H1 (cell line): Measurements from ENCODE around the gene XPO1.

Source experiments
- CBX8 ChIP-seq: fragments of 300-800, 300-1000 bp; sonication (generic); IDR thresholded peaks from 2 replicates; pipeline ENCODE4 v1.7.1; 2016; ENCODE audit warnings: low read depth, low read length, borderline replicate concordance
- EP300 ChIP-seq, 2 experiments: IDR thresholded peaks; 1 replicate in 1 of 2; 2 replicates in 1 of 2; pipeline ENCODE4 v1.6.1; 2011 to 2012; ENCODE audit warnings: low read depth in 2 of 2, low read length in 2 of 2, mild to moderate bottlenecking in 2 of 2, borderline replicate concordance in 1 of 2, inconsistent platforms in 1 of 2, moderate library complexity in 1 of 2
- EZH2 ChIP-seq: fragments of 200-600 bp; sonication (generic); IDR thresholded peaks from 2 replicates; pipeline ENCODE4 v1.7.1; 2012; ENCODE audit warnings: low read depth, mild to moderate bottlenecking, moderate library complexity, low read length, inconsistent platforms; ENCODE audit not compliant: severe bottlenecking
- GABPA ChIP-seq: IDR thresholded peaks from 2 replicates; pipeline ENCODE4 v1.6.1; 2011; ENCODE audit warnings: mild to moderate bottlenecking, low read length, moderate library complexity, borderline replicate concordance; ENCODE audit not compliant: insufficient read depth
- HDAC6 ChIP-seq: IDR thresholded peaks from one replicate; pipeline ENCODE4 v1.7.1; 2012; ENCODE audit warnings: low read depth, mild to moderate bottlenecking, inconsistent platforms, low read length, moderate library complexity
- POLR2A ChIP-seq, 2 experiments: IDR thresholded peaks; 1 replicate in 1 of 2; 2 replicates in 1 of 2; pipeline ENCODE4 v1.6.1; 2011; ENCODE audit warnings: low read depth in 2 of 2, low read length in 2 of 2, mild to moderate bottlenecking in 2 of 2; ENCODE audit errors: control extremely low read depth in 1 of 2
- POLR2AphosphoS5 ChIP-seq: IDR thresholded peaks from 2 replicates; pipeline ENCODE4 v1.6.1; 2011; ENCODE audit warnings: low read depth, low read length
- POU5F1 ChIP-seq: IDR thresholded peaks from 2 replicates; pipeline ENCODE4 v1.6.1; 2011; ENCODE audit warnings: low read depth, mild to moderate bottlenecking, low read length, moderate library complexity
- RAD21 ChIP-seq, 2 experiments: IDR thresholded peaks in 1 of 2; conservative IDR thresholded peaks in 1 of 2; 2 replicates each; pipeline ENCODE4 v1.6.1; 2011; ENCODE audit warnings: low read depth in 2 of 2, low read length in 2 of 2, improper control_type of control experiment in 1 of 2, inconsistent platforms in 1 of 2, mild to moderate bottlenecking in 1 of 2, moderate library complexity in 1 of 2
- TAF1 ChIP-seq: IDR thresholded peaks from 2 replicates; pipeline ENCODE4 v1.6.1; 2011; ENCODE audit warnings: mild to moderate bottlenecking, low read depth, low read length
- TF ChIP-seq, protein P1 (sequence below): IDR thresholded peaks from 2 replicates; pipeline ENCODE4 v1.6.1; 2012; ENCODE audit warnings: low read length, inconsistent platforms
- TF ChIP-seq, protein P2 (sequence below): IDR thresholded peaks from 2 replicates; pipeline ENCODE4 v1.6.1; 2012; ENCODE audit warnings: inconsistent platforms
- TF ChIP-seq, protein P3 (sequence below): IDR thresholded peaks from 2 replicates; pipeline ENCODE4 v1.6.1; 2012; ENCODE audit warnings: inconsistent platforms
- TF ChIP-seq, protein P4 (sequence below), 3 experiments: IDR thresholded peaks; 1 replicate in 2 of 3; 2 replicates in 1 of 3; pipeline versions ENCODE4 v1.5.1 to v1.6.1; 2011; ENCODE audit warnings: low read length in 3 of 3, mild to moderate bottlenecking in 3 of 3, inconsistent platforms in 2 of 3, low read depth in 1 of 3, moderate library complexity in 1 of 3; ENCODE audit not compliant: insufficient read depth in 1 of 3; ENCODE audit errors: control extremely low read depth in 1 of 3

DNA sequence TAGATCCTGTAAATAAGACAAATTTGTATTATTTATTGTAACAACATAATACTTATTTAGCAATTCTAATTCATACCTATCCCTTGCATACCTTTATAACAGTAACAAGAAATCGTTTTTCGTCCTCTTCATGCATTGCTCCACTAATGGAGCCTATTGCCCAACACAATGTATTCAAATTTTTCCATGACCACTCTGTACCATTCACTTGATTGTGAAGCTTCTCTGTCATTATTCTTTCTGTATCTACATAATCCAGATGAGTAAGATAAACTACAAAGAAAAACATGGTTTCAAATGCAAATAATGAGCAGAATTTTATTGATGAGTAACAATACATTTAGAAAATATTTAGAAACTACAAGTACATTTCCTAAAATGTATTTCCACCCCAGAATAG, 45.7 kb downstream of the XPO1 start:
- TF ChIP-seq POLR2A (IDR thresholded peaks at IDR 0.05; ENCODE audit: control extremely low read depth in 1 of 2, low read depth in 2 of 2, low read length in 2 of 2): no peak
- TF ChIP-seq, protein P1, sequence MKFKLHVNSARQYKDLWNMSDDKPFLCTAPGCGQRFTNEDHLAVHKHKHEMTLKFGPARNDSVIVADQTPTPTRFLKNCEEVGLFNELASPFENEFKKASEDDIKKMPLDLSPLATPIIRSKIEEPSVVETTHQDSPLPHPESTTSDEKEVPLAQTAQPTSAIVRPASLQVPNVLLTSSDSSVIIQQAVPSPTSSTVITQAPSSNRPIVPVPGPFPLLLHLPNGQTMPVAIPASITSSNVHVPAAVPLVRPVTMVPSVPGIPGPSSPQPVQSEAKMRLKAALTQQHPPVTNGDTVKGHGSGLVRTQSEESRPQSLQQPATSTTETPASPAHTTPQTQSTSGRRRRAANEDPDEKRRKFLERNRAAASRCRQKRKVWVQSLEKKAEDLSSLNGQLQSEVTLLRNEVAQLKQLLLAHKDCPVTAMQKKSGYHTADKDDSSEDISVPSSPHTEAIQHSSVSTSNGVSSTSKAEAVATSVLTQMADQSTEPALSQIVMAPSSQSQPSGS: no peak
- TF ChIP-seq, protein P2, sequence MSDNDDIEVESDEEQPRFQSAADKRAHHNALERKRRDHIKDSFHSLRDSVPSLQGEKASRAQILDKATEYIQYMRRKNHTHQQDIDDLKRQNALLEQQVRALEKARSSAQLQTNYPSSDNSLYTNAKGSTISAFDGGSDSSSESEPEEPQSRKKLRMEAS: no peak
- TF ChIP-seq, protein P3, sequence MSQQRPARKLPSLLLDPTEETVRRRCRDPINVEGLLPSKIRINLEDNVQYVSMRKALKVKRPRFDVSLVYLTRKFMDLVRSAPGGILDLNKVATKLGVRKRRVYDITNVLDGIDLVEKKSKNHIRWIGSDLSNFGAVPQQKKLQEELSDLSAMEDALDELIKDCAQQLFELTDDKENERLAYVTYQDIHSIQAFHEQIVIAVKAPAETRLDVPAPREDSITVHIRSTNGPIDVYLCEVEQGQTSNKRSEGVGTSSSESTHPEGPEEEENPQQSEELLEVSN: no peak
- no peak for TF ChIP-seq POLR2AphosphoS5
- TF ChIP-seq GABPA: no peak
- no peak for TF ChIP-seq EP300 (IDR thresholded peaks at IDR 0.05; ENCODE audit: borderline replicate concordance in 1 of 2, low read depth in 2 of 2, low read length in 2 of 2)
- no peak for TF ChIP-seq RAD21 (IDR thresholded peaks at IDR 0.05 in 1 of 2, conservative IDR thresholded peaks at IDR 0.05 in 1 of 2; ENCODE audit: low read depth in 2 of 2, low read length in 2 of 2)
- TF ChIP-seq TAF1: no peak
- TF ChIP-seq CBX8: no peak
- TF ChIP-seq EZH2: no peak
- TF ChIP-seq, protein P4, sequence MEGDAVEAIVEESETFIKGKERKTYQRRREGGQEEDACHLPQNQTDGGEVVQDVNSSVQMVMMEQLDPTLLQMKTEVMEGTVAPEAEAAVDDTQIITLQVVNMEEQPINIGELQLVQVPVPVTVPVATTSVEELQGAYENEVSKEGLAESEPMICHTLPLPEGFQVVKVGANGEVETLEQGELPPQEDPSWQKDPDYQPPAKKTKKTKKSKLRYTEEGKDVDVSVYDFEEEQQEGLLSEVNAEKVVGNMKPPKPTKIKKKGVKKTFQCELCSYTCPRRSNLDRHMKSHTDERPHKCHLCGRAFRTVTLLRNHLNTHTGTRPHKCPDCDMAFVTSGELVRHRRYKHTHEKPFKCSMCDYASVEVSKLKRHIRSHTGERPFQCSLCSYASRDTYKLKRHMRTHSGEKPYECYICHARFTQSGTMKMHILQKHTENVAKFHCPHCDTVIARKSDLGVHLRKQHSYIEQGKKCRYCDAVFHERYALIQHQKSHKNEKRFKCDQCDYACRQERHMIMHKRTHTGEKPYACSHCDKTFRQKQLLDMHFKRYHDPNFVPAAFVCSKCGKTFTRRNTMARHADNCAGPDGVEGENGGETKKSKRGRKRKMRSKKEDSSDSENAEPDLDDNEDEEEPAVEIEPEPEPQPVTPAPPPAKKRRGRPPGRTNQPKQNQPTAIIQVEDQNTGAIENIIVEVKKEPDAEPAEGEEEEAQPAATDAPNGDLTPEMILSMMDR (IDR thresholded peaks at IDR 0.05; ENCODE audit: control extremely low read depth in 1 of 3, insufficient read depth in 1 of 3, low read depth in 1 of 3, low read length in 3 of 3): no peak
- TF ChIP-seq HDAC6: no peak
- no peak for TF ChIP-seq POU5F1
